Measurements from ENCODE around the gene UBXN7. TPM values are rescaled to one million over a fixed set of nuclear protein-coding genes. Genes with fewer than 3 reads are reported as not detected.
A peak's percentile ranks its signal among the peaks of the same experiment; 100 is the strongest.
"Not testable (repeated sequence)": the region's sequence is repeated elsewhere in the genome, so short reads cannot be mapped to it uniquely, and the experiment has no call there.

The UBXN7 gene
- total RNA-seq, 1 donor from 2014 or later, result 57.6 TPM

DNA sequence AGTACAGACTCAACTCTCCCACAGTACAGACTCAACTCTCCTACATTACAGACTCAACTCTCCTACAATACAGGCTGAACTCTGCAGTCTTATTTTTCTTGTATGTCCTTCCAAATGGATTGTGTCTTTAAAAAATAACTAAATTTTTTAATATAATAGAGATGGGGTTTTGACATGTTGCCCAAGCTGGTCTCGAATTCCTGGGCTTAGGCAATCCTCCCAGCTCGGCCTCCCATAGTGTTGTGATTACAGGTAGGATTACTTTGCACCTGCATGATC, 31.2 kb upstream of the UBXN7 start:
- Mint-ChIP-seq H3K4me3 (ENCODE audit: unreplicated experiment) (no peak overlapping the region), H3K27ac (ENCODE audit: unreplicated experiment) (no peak overlapping the region), H3K27me3 (ENCODE audit: low read depth) (no peaks in the 10 kb centered on the region), H3K36me3 (ENCODE audit: low read depth) (peaks cover 5% of the 10 kb centered on the region), H3K9me3 (ENCODE audit: low read depth) (no peaks in the 10 kb centered on the region), H3K4me1 (ENCODE audit: low read depth) (no peaks in the 10 kb centered on the region)
- DNase-seq (ENCODE audit: low spot score), result no peak
- TF ChIP-seq, protein P1, sequence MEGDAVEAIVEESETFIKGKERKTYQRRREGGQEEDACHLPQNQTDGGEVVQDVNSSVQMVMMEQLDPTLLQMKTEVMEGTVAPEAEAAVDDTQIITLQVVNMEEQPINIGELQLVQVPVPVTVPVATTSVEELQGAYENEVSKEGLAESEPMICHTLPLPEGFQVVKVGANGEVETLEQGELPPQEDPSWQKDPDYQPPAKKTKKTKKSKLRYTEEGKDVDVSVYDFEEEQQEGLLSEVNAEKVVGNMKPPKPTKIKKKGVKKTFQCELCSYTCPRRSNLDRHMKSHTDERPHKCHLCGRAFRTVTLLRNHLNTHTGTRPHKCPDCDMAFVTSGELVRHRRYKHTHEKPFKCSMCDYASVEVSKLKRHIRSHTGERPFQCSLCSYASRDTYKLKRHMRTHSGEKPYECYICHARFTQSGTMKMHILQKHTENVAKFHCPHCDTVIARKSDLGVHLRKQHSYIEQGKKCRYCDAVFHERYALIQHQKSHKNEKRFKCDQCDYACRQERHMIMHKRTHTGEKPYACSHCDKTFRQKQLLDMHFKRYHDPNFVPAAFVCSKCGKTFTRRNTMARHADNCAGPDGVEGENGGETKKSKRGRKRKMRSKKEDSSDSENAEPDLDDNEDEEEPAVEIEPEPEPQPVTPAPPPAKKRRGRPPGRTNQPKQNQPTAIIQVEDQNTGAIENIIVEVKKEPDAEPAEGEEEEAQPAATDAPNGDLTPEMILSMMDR (IDR thresholded peaks at IDR 0.05), result no peak

DNA sequence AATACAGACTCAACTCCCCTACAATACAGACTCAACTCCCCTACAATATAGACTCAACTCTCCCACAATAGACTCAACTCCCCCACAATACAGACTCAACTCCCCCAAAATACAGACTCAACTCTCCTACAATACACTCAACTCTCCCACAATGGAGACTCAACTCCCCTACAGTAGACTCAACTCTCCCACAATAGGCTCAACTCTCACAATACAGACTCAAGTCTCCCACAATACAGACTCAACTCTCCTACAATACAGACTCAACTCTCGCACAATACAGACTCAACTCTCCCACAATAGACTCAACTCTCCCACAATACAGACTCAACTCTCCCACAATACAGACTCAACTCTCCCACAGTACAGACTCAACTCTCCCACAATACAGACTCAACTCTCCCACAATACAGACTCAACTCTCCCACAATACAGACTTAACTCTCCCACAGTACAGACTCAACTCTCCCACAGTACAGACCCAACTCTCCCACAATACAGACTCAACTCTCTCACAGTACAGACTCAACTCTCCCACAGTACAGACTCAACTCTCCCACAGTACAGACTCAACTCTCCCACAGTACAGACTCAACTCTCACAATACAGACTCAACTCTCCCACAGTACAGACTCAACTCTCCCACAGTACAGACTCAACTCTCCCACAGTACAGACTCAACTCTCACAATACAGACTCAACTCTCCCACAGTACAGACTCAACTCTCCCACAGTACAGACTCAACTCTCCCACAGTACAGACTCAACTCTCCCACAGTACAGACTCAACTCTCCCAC, 30.7 kb upstream of the UBXN7 start:
- not testable (repeated sequence) for DNase-seq (ENCODE audit: low spot score)

DNA sequence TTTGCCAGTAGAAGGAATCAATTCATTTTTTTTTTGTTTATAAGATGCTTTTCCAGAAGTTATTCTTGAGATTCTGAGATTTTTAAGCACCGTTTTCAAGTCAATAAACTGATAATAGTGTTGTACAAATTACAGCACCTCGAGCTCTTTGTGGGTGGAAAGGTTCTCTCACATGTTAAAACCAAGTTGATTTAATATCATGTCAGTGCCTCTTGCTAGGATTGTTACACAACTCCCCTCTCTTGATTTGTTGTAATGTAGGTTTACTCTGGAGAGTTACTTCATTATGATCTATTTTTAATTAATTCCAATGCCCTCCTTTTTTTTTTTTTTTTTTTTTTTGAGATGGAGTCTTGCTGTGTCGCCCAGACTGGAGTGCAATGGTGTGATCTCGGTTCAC, 25.8 kb upstream of the UBXN7 start:
- TF ChIP-seq, protein P1 (IDR thresholded peaks at IDR 0.05), result no peak
- H3K4me1 Mint-ChIP-seq (ENCODE audit: low read depth), result no peaks in the 10 kb centered on the region
- H3K27ac Mint-ChIP-seq (ENCODE audit: unreplicated experiment), result no peak overlapping the region
- DNase-seq (ENCODE audit: low spot score), result no peak
- H3K4me3 Mint-ChIP-seq (ENCODE audit: unreplicated experiment), result no peak overlapping the region
- H3K9me3 Mint-ChIP-seq (ENCODE audit: low read depth), result no peaks in the 10 kb centered on the region
- H3K27me3 Mint-ChIP-seq (ENCODE audit: low read depth), result no peaks in the 10 kb centered on the region
- no peaks in the 10 kb centered on the region for H3K36me3 Mint-ChIP-seq (ENCODE audit: low read depth)

More for the DNA sequence above, 30.7 kb upstream of the UBXN7 start:
- H3K27ac Mint-ChIP-seq (ENCODE audit: unreplicated experiment); H3K36me3 Mint-ChIP-seq (ENCODE audit: low read depth); H3K4me1 Mint-ChIP-seq (ENCODE audit: low read depth); H3K27me3 Mint-ChIP-seq (ENCODE audit: low read depth); H3K9me3 Mint-ChIP-seq (ENCODE audit: low read depth); H3K4me3 Mint-ChIP-seq (ENCODE audit: unreplicated experiment): not testable (repeated sequence)

DNA sequence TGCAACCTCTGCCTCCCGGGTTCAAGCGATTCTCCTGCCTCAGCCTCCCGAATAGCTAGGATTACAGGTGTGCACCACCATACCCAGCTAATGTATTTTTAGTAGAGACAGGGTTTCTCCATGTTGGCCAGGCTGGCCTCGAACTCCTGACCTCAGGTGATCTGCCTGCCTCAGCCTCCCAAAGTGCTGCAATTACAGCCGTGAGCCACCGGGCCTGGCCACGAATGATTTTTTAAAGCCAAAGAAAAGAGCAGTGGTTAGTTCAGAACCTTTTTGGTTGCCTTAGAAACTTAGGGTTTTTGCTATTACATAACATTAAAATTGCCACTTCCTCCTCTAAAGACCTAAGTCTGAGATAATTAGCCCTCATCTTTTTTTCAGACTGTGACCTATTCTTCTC, 25.2 kb upstream of the UBXN7 start:
- H3K9me3 Mint-ChIP-seq (ENCODE audit: low read depth); H3K27me3 Mint-ChIP-seq (ENCODE audit: low read depth); DNase-seq (ENCODE audit: low spot score); H3K4me1 Mint-ChIP-seq (ENCODE audit: low read depth); H3K4me3 Mint-ChIP-seq (ENCODE audit: unreplicated experiment); H3K36me3 Mint-ChIP-seq (ENCODE audit: low read depth); H3K27ac Mint-ChIP-seq (ENCODE audit: unreplicated experiment): not testable (repeated sequence)

DNA sequence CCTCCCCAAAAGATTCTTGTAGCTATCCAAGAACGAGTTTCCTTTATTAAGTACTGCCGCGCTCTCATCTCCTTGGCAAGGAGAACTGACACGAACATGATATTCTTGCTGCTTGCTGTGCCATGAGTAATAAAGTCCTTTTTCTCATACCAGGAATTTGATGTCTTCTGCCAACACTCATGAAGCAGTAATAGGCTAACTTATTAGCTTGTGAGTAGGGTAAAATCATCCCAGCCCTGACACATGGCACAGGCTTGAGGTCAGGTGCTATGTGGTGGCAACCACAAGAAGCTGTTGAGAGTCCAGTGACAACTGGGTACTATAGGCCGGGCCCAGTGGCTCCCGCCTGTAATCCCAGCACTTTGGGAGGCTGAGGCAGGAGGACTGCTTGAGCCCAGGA, 22.7 kb upstream of the UBXN7 start:
- no peak for DNase-seq (ENCODE audit: low spot score)
- Mint-ChIP-seq H3K4me1 (ENCODE audit: low read depth) (no peaks in the 10 kb centered on the region), H3K36me3 (ENCODE audit: low read depth) (no peaks in the 10 kb centered on the region), H3K27ac (ENCODE audit: unreplicated experiment) (peak overlapping the region; percentile 17), H3K9me3 (ENCODE audit: low read depth) (no peaks in the 10 kb centered on the region), H3K4me3 (ENCODE audit: unreplicated experiment) (no peak overlapping the region), H3K27me3 (ENCODE audit: low read depth) (no peaks in the 10 kb centered on the region)
- TF ChIP-seq, protein P1 (IDR thresholded peaks at IDR 0.05), result no peak

DNA sequence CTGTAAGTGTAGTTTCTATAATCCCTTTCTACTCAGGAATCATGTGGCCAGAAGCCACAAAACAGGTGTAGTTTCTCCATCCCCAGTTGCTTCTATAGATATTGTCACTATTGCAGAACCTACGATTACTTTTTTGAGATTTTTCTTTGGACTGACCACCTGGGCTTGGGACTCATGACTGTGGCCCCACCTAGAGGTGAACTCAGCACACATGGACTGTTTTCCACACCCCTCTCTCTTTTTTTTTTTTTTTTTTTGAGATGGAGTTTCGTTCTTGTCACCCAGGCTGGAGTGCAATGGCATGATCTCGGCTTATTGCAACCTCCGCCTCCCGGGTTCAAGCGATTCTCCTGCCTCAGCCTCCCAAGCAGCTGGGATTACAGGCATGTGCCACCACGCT, 13.2 kb upstream of the UBXN7 start:
- not testable (repeated sequence) for H3K27me3 Mint-ChIP-seq (ENCODE audit: low read depth); H3K4me3 Mint-ChIP-seq (ENCODE audit: unreplicated experiment); DNase-seq (ENCODE audit: low spot score); H3K27ac Mint-ChIP-seq (ENCODE audit: unreplicated experiment); H3K36me3 Mint-ChIP-seq (ENCODE audit: low read depth); H3K4me1 Mint-ChIP-seq (ENCODE audit: low read depth); H3K9me3 Mint-ChIP-seq (ENCODE audit: low read depth)
- TF ChIP-seq, protein P1 (IDR thresholded peaks at IDR 0.05), result peak; percentile 38
